H1 (cell line): Measurements from ENCODE around the gene RINT1. TPM values are rescaled to one million over a fixed set of nuclear protein-coding genes. Genes with fewer than 3 reads are reported as not detected.

Experiments
- BRCA1 ChIP-seq: IDR thresholded peaks from 2 replicates; pipeline ENCODE4 v1.6.1; 2012; ENCODE audit warnings: low read depth, low read length, improper control_type of control experiment
- EGR1 ChIP-seq: IDR thresholded peaks from 2 replicates; pipeline ENCODE4 v1.6.1; 2011; ENCODE audit warnings: low read depth, low read length, borderline replicate concordance
- JUND ChIP-seq: IDR thresholded peaks from 2 replicates; pipeline ENCODE4 v1.6.1; 2011; ENCODE audit warnings: mild to moderate bottlenecking, improper control_type of control experiment, low read length
- KDM4A ChIP-seq: IDR thresholded peaks from one replicate; pipeline ENCODE4 v1.7.1; 2012; ENCODE audit warnings: low read depth, mild to moderate bottlenecking, moderate library complexity, low read length, inconsistent platforms; ENCODE audit not compliant: severe bottlenecking
- SAP30 ChIP-seq: fragments of 300-600 bp; sonication (generic); IDR thresholded peaks from 2 replicates; pipeline ENCODE4 v1.7.1; 2012; ENCODE audit warnings: low read length, moderate library complexity, mild to moderate bottlenecking, inconsistent platforms; ENCODE audit not compliant: insufficient read depth, insufficient replicate concordance
- TBP ChIP-seq: IDR thresholded peaks from 2 replicates; pipeline ENCODE4 v1.6.1; 2011; ENCODE audit warnings: low read depth, low read length, improper control_type of control experiment
- polyA plus RNA-seq, 7 experiments: library from polyadenylated mRNA; depleted of rRNA in 3 of 7; stranded (reverse) in 5 of 7; unstranded in 2 of 7; fragments of >200 nt in 5 of 7; fragments of 200-250 nt in 2 of 7; gene quantifications; 1 replicate in 5 of 7; 2 replicates in 1 of 7; 4 replicates in 1 of 7; pipeline versions ENCODE4 v1.2.1 to v1.2.3, GENCODE V29; 2011 to 2013; ENCODE audit warnings: missing spikeins in 2 of 7, mixed read lengths in 2 of 7
- total RNA-seq: library from RNA; stranded (reverse); fragmentation: NEBNext Ultra II Directional; extraction: Animal tissue kit (Norgen Biotek cat#: 25700); gene quantifications from 2 replicates; pipeline ENCODE4 v1.2.1, GENCODE V29; 2021
- TF ChIP-seq, protein P1 (sequence below): IDR thresholded peaks from 2 replicates; pipeline ENCODE4 v1.6.1; 2011; ENCODE audit warnings: low read length, improper control_type of control experiment

The RINT1 gene
- total and polyA plus RNA-seq, 2 of the 8 experiments (the other 6 are each of a cell fraction or from before 2014, with no cell fraction given), result 7.8 to 21.8 TPM

DNA sequence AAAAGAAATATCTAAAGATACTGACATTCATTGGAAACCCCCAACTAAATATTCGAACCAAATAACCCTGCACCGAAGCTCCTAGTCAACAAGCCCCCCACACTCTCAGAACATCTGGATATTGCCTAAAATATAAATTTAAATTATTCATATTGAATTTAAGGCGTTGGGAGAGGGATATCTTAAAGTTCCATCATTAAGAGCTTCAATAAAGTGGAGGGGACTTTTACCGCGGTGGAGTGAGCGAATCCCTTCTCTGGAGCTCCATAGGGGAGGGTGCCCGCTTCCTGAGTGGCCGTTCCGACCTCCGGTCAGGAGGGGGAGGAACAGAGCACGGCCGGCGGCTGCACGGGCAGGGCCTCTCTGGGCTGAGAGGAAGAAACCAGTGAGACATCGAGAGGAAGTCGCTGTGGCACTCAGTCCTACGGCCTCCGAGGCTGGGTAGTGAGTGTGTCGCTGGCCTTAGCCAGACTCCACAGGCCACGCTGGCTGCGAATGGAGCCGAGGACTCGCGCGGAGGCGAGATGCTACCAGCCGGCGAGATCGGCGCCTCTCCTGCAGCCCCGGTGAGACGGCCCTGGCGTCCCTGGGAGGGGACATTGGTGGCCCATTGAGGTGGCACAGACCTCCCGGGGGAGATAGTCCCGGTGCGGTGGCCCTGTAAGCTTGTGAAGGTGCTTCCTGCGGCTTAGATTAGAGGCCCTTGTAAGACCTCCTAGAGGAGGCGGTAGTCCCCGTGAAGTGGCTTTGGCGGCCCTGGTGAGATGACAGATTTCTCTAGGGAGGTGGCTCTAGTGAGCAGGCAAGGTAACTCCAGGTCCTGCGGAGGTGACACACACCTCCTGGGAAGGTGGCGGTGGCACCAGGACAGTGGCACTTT, at the start of gene RINT1 (continued):
- TF ChIP-seq TBP, result peak; percentile 94
- TF ChIP-seq EGR1, result peak; percentile 85
- TF ChIP-seq KDM4A, result peak; percentile 59
- TF ChIP-seq, protein P1, sequence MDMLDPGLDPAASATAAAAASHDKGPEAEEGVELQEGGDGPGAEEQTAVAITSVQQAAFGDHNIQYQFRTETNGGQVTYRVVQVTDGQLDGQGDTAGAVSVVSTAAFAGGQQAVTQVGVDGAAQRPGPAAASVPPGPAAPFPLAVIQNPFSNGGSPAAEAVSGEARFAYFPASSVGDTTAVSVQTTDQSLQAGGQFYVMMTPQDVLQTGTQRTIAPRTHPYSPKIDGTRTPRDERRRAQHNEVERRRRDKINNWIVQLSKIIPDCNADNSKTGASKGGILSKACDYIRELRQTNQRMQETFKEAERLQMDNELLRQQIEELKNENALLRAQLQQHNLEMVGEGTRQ, result peak; percentile 26; the same call in 1 of the 2 replicates
- TF ChIP-seq JUND, result 0 out of 2 replicates have a peak, but pooled peaks have one; percentile 32
- no peak for TF ChIP-seq BRCA1
- TF ChIP-seq SAP30, result peak; percentile 61
